K562 (cell line): ENCODE measurements around the gene LY6G6D. TPM values are rescaled to one million over a fixed set of nuclear protein-coding genes. Genes with fewer than 3 reads are reported as not detected.

Source experiments
- ARHGAP35 ChIP-seq: fragments of 450-650 bp; IDR thresholded peaks from 2 replicates; pipeline ENCODE4 v1.6.1; 2018; ENCODE audit not compliant: partially characterized antibody
- CREM ChIP-seq: IDR thresholded peaks from 2 replicates; pipeline ENCODE4 v1.6.1; 2014; ENCODE audit warnings: antibody characterized with exemption, low read depth
- NBN ChIP-seq: fragments of 450-650 bp; IDR thresholded peaks from 2 replicates; pipeline ENCODE4 v1.6.1; 2016; ENCODE audit warnings: low read depth, mild to moderate bottlenecking
- RFX7 ChIP-seq: fragments of 250-450 bp; sonication (Bioruptor Pico); IDR thresholded peaks from 2 replicates; pipeline ENCODE4 v1.5.1; 2021; ENCODE audit warnings: mild to moderate bottlenecking
- SAP30 ChIP-seq: fragments of 200-600 bp; sonication (generic); IDR thresholded peaks from 2 replicates; pipeline ENCODE4 v1.6.1; 2012; ENCODE audit warnings: borderline replicate concordance, low read depth, mild to moderate bottlenecking, moderate library complexity, low read length, control low read depth, inconsistent platforms; ENCODE audit not compliant: insufficient read depth, poor library complexity, severe bottlenecking
- STAT5A ChIP-seq: IDR thresholded peaks from 2 replicates; pipeline ENCODE4 v1.6.1; 2012; ENCODE audit warnings: low read length, inconsistent platforms, borderline replicate concordance
- STAT5B ChIP-seq: fragments of 250-450 bp; sonication (Bioruptor Pico); IDR thresholded peaks from 2 replicates; pipeline ENCODE4 v1.8.0; 2021; ENCODE audit warnings: mild to moderate bottlenecking, inconsistent platforms
- ZNF175 ChIP-seq: fragments of 200-800 bp; sonication (Bioruptor generic); IDR thresholded peaks from 2 replicates; pipeline ENCODE4 v1.6.1; 2016; ENCODE audit warnings: low read depth, mild to moderate bottlenecking, missing genetic modification characterization, missing compliant biosample characterization
- ZNF445 ChIP-seq: fragments of 250-450 bp; sonication (Bioruptor Pico); IDR thresholded peaks from 2 replicates; pipeline ENCODE4 v1.4.0; 2020; ENCODE audit warnings: low read depth, mild to moderate bottlenecking, moderate library complexity
- ZNF830 ChIP-seq: fragments of 250-450 bp; sonication (Bioruptor Pico); IDR thresholded peaks from 2 replicates; pipeline ENCODE4 v1.5.0; 2021; ENCODE audit warnings: mild to moderate bottlenecking
- polyA plus RNA-seq, 8 experiments: library from polyadenylated mRNA; depleted of rRNA in 4 of 8; stranded (reverse) in 5 of 8; unstranded in 3 of 8; fragments of >200 nt; fragmentation: Nextera tagmentation in 2 of 8; fragmentation: Illumina TruSeq in 1 of 8; extraction: Ambion mirVana in 2 of 8; extraction: Trizol in 1 of 8; gene quantifications; 2 replicates each; pipeline versions ENCODE4 v1.2.1 to v1.2.3, GENCODE V29; 2011 to 2014; ENCODE audit warnings: inconsistent platforms in 1 of 8, missing spikeins in 1 of 8
- total RNA-seq, 7 experiments: library from RNA; depleted of rRNA in 6 of 7; stranded (reverse); fragments of >200 nt in 6 of 7; fragmentation: Illumina TruSeq in 2 of 7; extraction: Trizol in 2 of 7; gene quantifications; 2 replicates each; pipeline versions ENCODE4 v1.2.1 to v1.2.3, GENCODE V29; 2011 to 2021; ENCODE audit warnings: low replicate concordance in 1 of 7
- TF ChIP-seq, protein P1 (sequence below): sonication (generic); formaldehyde crosslinking; IDR thresholded peaks from 2 replicates; pipeline ENCODE4 v1.8.0; 2022; ENCODE audit warnings: mild to moderate bottlenecking, missing genetic modification reagents
- TF ChIP-seq, protein P2 (sequence below), 2 experiments: fragments of 450-650 bp in 1 of 2; sonication (generic) in 1 of 2; formaldehyde crosslinking in 1 of 2; IDR thresholded peaks; 2 replicates each; pipeline versions ENCODE4 v1.7.1 to v1.9.0; 2016 to 2022; ENCODE audit warnings: inconsistent platforms in 1 of 2, mild to moderate bottlenecking in 1 of 2, missing genetic modification reagents in 1 of 2

LY6G6D gene
- total and polyA plus RNA-seq, 9 of the 15 experiments (the other 6 are each of a cell fraction or from before 2014, with no cell fraction given) = 0.30 to 0.38 TPM; not detected in 7

DNA sequence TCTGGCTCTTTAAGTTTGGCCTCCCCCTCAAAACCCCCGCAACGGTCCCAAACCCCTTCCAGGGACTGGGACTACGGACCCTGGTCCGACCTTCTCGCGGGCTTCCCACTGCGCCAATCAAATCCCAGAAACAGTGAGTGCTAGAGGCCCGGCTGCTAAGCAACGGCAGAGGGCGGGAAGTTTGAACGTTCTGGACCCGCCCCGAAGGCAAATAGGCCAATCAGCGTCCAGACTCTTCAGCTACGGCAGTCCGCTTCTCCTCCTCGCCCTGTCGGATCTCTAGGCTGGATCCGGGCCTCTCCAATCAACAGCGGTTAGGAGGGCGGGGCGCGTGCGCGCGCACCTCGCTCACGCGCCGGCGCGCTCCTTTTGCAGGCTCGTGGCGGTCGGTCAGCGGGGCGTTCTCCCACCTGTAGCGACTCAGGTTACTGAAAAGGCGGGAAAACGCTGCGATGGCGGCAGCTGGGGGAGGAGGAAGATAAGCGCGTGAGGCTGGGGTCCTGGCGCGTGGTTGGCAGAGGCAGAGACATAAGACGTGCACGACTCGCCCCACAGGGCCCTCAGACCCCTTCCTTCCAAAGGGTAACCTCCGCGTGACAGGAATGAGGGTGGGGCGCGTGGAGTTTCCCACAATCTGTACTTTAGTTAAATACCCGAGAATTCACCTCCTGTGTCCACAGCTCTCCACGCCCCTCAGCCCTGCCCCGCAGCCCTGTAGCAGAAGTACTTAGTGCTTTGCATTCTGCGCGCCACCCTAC lies 24.7 kb downstream of the LY6G6D start, which contains the start of gene MSH5 (continued):
- TF ChIP-seq, protein P1, sequence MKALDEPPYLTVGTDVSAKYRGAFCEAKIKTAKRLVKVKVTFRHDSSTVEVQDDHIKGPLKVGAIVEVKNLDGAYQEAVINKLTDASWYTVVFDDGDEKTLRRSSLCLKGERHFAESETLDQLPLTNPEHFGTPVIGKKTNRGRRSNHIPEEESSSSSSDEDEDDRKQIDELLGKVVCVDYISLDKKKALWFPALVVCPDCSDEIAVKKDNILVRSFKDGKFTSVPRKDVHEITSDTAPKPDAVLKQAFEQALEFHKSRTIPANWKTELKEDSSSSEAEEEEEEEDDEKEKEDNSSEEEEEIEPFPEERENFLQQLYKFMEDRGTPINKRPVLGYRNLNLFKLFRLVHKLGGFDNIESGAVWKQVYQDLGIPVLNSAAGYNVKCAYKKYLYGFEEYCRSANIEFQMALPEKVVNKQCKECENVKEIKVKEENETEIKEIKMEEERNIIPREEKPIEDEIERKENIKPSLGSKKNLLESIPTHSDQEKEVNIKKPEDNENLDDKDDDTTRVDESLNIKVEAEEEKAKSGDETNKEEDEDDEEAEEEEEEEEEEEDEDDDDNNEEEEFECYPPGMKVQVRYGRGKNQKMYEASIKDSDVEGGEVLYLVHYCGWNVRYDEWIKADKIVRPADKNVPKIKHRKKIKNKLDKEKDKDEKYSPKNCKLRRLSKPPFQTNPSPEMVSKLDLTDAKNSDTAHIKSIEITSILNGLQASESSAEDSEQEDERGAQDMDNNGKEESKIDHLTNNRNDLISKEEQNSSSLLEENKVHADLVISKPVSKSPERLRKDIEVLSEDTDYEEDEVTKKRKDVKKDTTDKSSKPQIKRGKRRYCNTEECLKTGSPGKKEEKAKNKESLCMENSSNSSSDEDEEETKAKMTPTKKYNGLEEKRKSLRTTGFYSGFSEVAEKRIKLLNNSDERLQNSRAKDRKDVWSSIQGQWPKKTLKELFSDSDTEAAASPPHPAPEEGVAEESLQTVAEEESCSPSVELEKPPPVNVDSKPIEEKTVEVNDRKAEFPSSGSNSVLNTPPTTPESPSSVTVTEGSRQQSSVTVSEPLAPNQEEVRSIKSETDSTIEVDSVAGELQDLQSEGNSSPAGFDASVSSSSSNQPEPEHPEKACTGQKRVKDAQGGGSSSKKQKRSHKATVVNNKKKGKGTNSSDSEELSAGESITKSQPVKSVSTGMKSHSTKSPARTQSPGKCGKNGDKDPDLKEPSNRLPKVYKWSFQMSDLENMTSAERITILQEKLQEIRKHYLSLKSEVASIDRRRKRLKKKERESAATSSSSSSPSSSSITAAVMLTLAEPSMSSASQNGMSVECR = peak; percentile 99
- TF ChIP-seq ZNF175 (no peak), ZNF830 (CRISPR knock-in tag) (peak; percentile 93; the same call in 1 of the 2 replicates), ZNF445 (no peak; the same call in 1 of the 2 replicates), NBN (no peak), SAP30 (peak; percentile 93), RFX7 (CRISPR knock-in tag) (0 out of 2 replicates have a peak, but pooled peaks have one; percentile 53), STAT5A (no peak), ARHGAP35 (no peak), CREM (no peak), STAT5B (CRISPR knock-in tag) (no peak)
- TF ChIP-seq, protein P2, sequence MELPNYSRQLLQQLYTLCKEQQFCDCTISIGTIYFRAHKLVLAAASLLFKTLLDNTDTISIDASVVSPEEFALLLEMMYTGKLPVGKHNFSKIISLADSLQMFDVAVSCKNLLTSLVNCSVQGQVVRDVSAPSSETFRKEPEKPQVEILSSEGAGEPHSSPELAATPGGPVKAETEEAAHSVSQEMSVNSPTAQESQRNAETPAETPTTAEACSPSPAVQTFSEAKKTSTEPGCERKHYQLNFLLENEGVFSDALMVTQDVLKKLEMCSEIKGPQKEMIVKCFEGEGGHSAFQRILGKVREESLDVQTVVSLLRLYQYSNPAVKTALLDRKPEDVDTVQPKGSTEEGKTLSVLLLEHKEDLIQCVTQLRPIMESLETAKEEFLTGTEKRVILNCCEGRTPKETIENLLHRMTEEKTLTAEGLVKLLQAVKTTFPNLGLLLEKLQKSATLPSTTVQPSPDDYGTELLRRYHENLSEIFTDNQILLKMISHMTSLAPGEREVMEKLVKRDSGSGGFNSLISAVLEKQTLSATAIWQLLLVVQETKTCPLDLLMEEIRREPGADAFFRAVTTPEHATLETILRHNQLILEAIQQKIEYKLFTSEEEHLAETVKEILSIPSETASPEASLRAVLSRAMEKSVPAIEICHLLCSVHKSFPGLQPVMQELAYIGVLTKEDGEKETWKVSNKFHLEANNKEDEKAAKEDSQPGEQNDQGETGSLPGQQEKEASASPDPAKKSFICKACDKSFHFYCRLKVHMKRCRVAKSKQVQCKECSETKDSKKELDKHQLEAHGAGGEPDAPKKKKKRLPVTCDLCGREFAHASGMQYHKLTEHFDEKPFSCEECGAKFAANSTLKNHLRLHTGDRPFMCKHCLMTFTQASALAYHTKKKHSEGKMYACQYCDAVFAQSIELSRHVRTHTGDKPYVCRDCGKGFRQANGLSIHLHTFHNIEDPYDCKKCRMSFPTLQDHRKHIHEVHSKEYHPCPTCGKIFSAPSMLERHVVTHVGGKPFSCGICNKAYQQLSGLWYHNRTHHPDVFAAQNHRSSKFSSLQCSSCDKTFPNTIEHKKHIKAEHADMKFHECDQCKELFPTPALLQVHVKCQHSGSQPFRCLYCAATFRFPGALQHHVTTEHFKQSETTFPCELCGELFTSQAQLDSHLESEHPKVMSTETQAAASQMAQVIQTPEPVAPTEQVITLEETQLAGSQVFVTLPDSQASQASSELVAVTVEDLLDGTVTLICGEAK (IDR thresholded peaks at IDR 0.05) = no peak
- TF ChIP-seq, protein P2 (CRISPR knock-in tag; IDR thresholded peaks at IDR 0.05) = no peak
